ENCODE data around the gene DOK3. TPM values are rescaled to one million over a fixed set of nuclear protein-coding genes. Genes with fewer than 3 reads are reported as not detected.

DOK3 gene
- polyA plus RNA-seq (2013, experiment 1 of 2; ENCODE audit: insufficient read length) = 2.3 TPM
- 2.5 TPM for polyA plus RNA-seq (2013, experiment 2 of 2; ENCODE audit: insufficient read length)

GRCh38 chr5:177509381-177509951 lies at the start of gene DOK3:
DOK3 (minus strand) TSS chr5:177509826; CDS start chr5:177509540, 286 bp downstream.
- no peak for DNase-seq

GRCh38 chr5:177557796-177558195 lies 48.2 kb upstream of the DOK3 start:
- no peak for DNase-seq

- DNase-seq = no peak
Measured at GRCh38 chr5:177557041-177557647, 47.5 kb upstream of the DOK3 start.

- DNase-seq = no peak
Measured at GRCh38 chr5:177555665-177556064, 46.0 kb upstream of the DOK3 start.

GRCh38 chr5:177555228-177555627 lies 45.6 kb upstream of the DOK3 start:
- no peak for DNase-seq

- peak; percentile 92 for DNase-seq
Measured at GRCh38 chr5:177554474-177555111, 45.0 kb upstream of the DOK3 start, which contains the start of gene FAM193B. FAM193B (minus strand) TSS chr5:177554563; CDS start chr5:177554458, 105 bp downstream.

GRCh38 chr5:177553671-177554429 lies 44.2 kb upstream of the DOK3 start:
- no peak for DNase-seq

GRCh38 chr5:177552839-177553455 lies 43.3 kb upstream of the DOK3 start:
- DNase-seq = no peak

GRCh38 chr5:177550122-177550521 lies 40.5 kb upstream of the DOK3 start:
- no peak for DNase-seq

- DNase-seq = no peak
Measured at GRCh38 chr5:177548495-177548894, 38.9 kb upstream of the DOK3 start.

- DNase-seq = no peak
Measured at GRCh38 chr5:177547736-177548135, 38.1 kb upstream of the DOK3 start.

- peak; percentile 98 for DNase-seq
Measured at GRCh38 chr5:177546258-177546741, 36.7 kb upstream of the DOK3 start.

GRCh38 chr5:177545487-177546257 lies 36.0 kb upstream of the DOK3 start:
- peak; percentile 91 for DNase-seq

GRCh38 chr5:177542816-177543465 lies 33.3 kb upstream of the DOK3 start:
- no peak for DNase-seq

- no peak for DNase-seq
Measured at GRCh38 chr5:177540438-177540837, 30.8 kb upstream of the DOK3 start.

GRCh38 chr5:177539411-177539810 lies 29.8 kb upstream of the DOK3 start:
- peak; percentile 67 for DNase-seq

- DNase-seq = no peak
Measured at GRCh38 chr5:177538876-177539275, 29.2 kb upstream of the DOK3 start.

- peak; percentile 80 for DNase-seq
Measured at GRCh38 chr5:177537389-177538361, 28.0 kb upstream of the DOK3 start.

GRCh38 chr5:177536386-177536785 lies 26.8 kb upstream of the DOK3 start:
- no peak for DNase-seq

GRCh38 chr5:177535125-177535524 lies 25.5 kb upstream of the DOK3 start:
- DNase-seq = no peak
